Activated CD4-positive, alpha-beta T cell treated with anti-CD3 and anti-CD28 coated beads for 36 hours (primary cell): Measurements from ENCODE around the gene ETV3L. TPM values are rescaled to one million over a fixed set of nuclear protein-coding genes. Genes with fewer than 3 reads are reported as not detected.

Experiments used
- ATAC-seq: fragments of 200-7000 bp; cut with Tn5 transposase; one replicate; pipeline ENCODE4 v1.10.0; 2021; ENCODE audit warnings: mild to moderate bottlenecking, moderate library complexity
- CTCF ChIA-PET: fragments of 350-600 bp; sonication (Branson Sonifier 250); formaldehyde crosslinking; loops from one replicate; lab custom pipeline; 2021; ENCODE audit warnings: antibody characterized with exemption; lab: Charles Lee
- POLR2A ChIA-PET: fragments of 350-600 bp; sonication (Branson Sonifier 250); formaldehyde crosslinking; loops from one replicate; lab custom pipeline; 2021; ENCODE audit warnings: antibody characterized with exemption, inconsistent platforms; lab: Charles Lee
- DNase-seq: peaks from one replicate; pipeline ENCODE4 v3.0.0-alpha.2; 2020
- H3K27ac Mint-ChIP-seq: one replicate; pipeline ENCODE4 v1.8.0; 2021; ENCODE audit warnings: mixed read lengths
- H3K27me3 Mint-ChIP-seq: one replicate; pipeline ENCODE4 v1.8.0; 2021; ENCODE audit warnings: mixed read lengths
- H3K36me3 Mint-ChIP-seq: one replicate; pipeline ENCODE4 v1.8.0; 2021; ENCODE audit warnings: low read depth, mixed read lengths
- H3K4me1 Mint-ChIP-seq: one replicate; pipeline ENCODE4 v1.8.0; 2021; ENCODE audit warnings: mixed read lengths
- H3K4me3 Mint-ChIP-seq: one replicate; pipeline ENCODE4 v1.8.0; 2021; ENCODE audit warnings: mild to moderate bottlenecking, moderate library complexity, mixed read lengths
- H3K9me3 Mint-ChIP-seq: one replicate; pipeline ENCODE4 v1.8.0; 2021; ENCODE audit warnings: low read depth, mixed read lengths
- intact Hi-C, 2 experiments: fragments of 100-400 bp; cut with DNase I in 1 of 2; cut with micrococcal nuclease in 1 of 2; formaldehyde crosslinking; loops; one replicate each; pipeline versions ENCODE4 v1.14.2 to v1.15.1; 2022 to 2024; cut with DNase I, micrococcal nuclease
- total RNA-seq, 2 experiments: library from RNA; stranded (reverse); gene quantifications; one replicate each; pipeline ENCODE4 v1.2.3, GENCODE V29; 2021

The ETV3L gene
- total RNA-seq, 2 experiments from 2014 or later: not detected

DNA sequence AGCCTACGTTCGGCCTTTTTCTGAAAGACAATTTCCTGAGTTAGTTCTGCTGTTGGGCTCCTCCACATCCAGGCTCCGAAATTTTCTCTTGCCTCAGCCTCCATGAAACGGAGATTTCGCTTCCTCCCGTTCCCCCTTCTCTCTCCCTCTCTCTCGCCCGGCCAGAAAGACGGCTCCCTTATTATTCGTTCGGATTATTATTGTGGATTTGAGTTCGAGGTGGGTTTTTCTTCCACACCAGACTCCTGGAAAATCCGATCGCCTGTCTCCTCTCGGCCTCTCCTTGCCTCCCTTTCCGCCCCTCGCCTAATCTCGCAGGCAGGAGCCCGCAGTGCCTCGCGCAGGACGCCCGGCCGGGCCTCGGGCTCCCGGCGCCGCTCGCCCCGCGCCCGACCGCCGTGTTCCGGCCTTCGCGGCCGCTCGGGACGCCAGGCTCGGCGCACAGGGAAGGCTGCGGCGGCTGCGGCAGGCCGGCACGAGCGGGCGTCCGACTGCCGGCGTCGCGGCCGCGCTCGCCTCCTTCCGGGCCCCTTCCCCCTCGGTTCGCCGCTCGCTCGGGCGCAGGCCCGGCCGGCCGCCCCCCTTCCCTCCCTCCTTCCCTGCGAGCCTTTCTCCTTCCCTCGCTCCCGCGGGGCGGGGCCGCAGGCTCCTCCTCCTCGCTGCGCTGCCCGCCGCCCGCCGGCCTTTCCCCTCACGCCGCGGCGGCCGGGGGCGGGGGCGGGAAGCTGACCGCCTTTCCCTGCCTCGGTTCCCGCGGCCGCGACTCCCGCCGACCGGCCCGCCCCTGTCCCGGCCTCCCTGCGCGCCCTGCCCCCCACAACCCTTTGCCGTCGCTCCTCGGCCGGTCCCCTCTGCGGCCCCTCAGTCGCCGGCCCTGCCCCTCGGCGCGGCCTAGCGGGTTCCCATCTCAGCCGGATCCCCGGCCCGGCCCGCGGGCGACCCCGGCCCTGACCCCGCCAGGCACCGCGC, 54.1 kb downstream of the ETV3L start, which contains the start of gene ARHGEF11:
Gene ARHGEF11 (minus strand): TSS at position 493 of the 969 bp plus-strand sequence. CDS start 1,412 bp downstream, outside the sequence.
- peak within 1 kb of the TSS; percentile 74 for H3K4me3 Mint-ChIP-seq
- peaks cover 10% of the 10 kb centered on the region for H3K4me1 Mint-ChIP-seq
- intact Hi-C loops: no loop called here
- DNase-seq (peak; percentile 51), ATAC-seq (peak; percentile 58)
- peaks cover 65% of the 10 kb centered on the region for H3K27me3 Mint-ChIP-seq
- POLR2A ChIA-PET: no interaction called here
- CTCF ChIA-PET: no interaction called here
- peak within 1 kb of the TSS; percentile 71 for H3K27ac Mint-ChIP-seq
- H3K9me3 Mint-ChIP-seq: no peaks in the 10 kb centered on the region
- H3K36me3 Mint-ChIP-seq: no peaks in the 10 kb centered on the region

DNA sequence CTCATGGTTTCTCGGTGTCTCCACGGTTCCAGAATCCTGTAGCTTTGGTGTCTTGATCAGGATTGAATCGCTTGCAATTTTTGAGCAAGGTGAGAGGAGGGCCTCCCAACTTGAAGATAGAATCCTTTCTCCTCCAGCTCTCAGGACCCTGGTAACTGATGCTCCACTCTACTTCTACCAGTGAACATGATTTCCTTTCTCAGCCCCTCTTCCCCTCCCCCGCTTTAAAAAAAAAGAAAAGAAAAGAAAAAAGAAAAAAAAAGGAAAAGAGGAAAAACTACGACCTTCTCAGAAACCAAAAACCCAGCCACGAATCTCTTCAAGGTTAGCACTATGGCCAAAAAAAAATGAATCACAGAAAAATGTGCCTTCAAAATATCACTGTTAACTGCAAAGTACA, 55.3 kb downstream of the ETV3L start:
- no peak overlapping the region for H3K4me3 Mint-ChIP-seq
- POLR2A ChIA-PET: no interaction called here
- intact Hi-C loops: no loop called here
- ATAC-seq (no peak), DNase-seq (no peak)
- CTCF ChIA-PET: interaction anchor here (0.9 to 1.1 kb wide), 2 partner anchors 46 to 127 kb away, joined by 3 read pairs; no protein-coding TSS in a partner anchor
- peaks cover 10% of the 10 kb centered on the region for H3K4me1 Mint-ChIP-seq
- H3K27me3 Mint-ChIP-seq: peaks cover 62% of the 10 kb centered on the region
- H3K27ac Mint-ChIP-seq: no peak overlapping the region
- no peaks in the 10 kb centered on the region for H3K36me3 Mint-ChIP-seq
- no peaks in the 10 kb centered on the region for H3K9me3 Mint-ChIP-seq

DNA sequence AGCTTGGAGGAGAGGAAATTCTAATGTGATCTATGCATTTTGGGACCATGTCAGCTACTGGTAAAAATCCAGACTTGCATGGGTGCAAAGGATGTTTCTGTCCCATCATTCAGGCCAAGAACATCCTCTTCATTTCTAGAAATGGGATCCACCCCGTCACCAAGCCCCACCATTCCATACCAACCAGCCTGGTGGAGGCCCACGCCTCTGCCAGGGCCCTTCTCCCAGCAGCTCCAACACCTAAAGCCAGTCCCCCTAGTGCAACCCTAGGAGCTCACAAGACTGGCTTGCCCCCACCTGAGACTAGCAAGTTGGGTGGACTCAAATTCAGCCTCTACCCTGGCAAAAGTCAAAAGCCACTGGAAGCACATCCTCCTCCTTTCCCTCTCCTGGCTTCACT, 55.9 kb downstream of the ETV3L start:
- Mint-ChIP-seq H3K9me3 (no peaks in the 10 kb centered on the region), H3K36me3 (no peaks in the 10 kb centered on the region), H3K4me3 (no peak overlapping the region), H3K4me1 (peaks cover 10% of the 10 kb centered on the region), H3K27me3 (peaks cover 61% of the 10 kb centered on the region), H3K27ac (no peak overlapping the region)
- POLR2A ChIA-PET: no interaction called here
- CTCF ChIA-PET: interaction anchor here (0.9 to 1.1 kb wide), 2 partner anchors 46 to 128 kb away, joined by 3 read pairs; no protein-coding TSS in a partner anchor
- DNase-seq (no peak), ATAC-seq (no peak)
- intact Hi-C loops: no loop called here

DNA sequence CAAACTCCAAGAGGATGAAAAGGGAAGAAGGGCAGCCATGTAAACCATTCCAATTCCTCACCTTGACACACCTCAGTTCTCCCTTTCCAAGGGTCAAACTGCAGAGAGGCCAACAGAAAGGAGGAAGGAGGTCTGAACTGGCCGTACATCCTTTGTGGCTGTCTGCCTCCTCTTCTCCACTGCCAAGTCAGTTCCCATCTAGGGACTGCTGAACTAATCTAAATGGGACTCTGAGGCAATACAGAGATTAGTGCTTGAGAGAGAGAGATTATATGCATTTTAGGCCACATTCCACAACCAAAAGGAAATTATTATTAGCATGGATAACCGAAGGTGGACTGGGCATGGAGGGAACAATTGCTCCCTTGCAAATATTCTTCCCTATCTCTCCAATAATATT, 56.8 kb downstream of the ETV3L start:
- ChIA-PET CTCF (no interaction called here), POLR2A (no interaction called here)
- H3K27ac Mint-ChIP-seq: no peak overlapping the region
- no peak for DNase-seq
- intact Hi-C loops: no loop called here
- no peak overlapping the region for H3K4me3 Mint-ChIP-seq
- no peak for ATAC-seq
- no peaks in the 10 kb centered on the region for H3K9me3 Mint-ChIP-seq
- peaks cover 10% of the 10 kb centered on the region for H3K4me1 Mint-ChIP-seq
- H3K36me3 Mint-ChIP-seq: no peaks in the 10 kb centered on the region
- peaks cover 57% of the 10 kb centered on the region for H3K27me3 Mint-ChIP-seq

Other genes with a start within 250 kb of the ETV3L start
- gene INSRR, start 240.7 kb downstream of the ETV3L start, total RNA-seq: under 1 TPM; 0.14 to 0.18 TPM
- gene NTRK1, start 238.9 kb downstream of the ETV3L start, total RNA-seq: 1 to 10 TPM; 4.4 to 6.1 TPM
- gene PEAR1, start 206.1 kb downstream of the ETV3L start, total RNA-seq: not detected
- gene LRRC71, start 179.2 kb downstream of the ETV3L start, total RNA-seq: not detected
- gene ARHGEF11, start 54.1 kb downstream of the ETV3L start, total RNA-seq: 1 to 10 TPM; 3.5 to 4.8 TPM
- 10 to 100 TPM; 32.0 to 36.7 TPM for gene ETV3, start 38.6 kb upstream of the ETV3L start, total RNA-seq